ENCODE results near the gene PURA.

PURA gene

DNA sequence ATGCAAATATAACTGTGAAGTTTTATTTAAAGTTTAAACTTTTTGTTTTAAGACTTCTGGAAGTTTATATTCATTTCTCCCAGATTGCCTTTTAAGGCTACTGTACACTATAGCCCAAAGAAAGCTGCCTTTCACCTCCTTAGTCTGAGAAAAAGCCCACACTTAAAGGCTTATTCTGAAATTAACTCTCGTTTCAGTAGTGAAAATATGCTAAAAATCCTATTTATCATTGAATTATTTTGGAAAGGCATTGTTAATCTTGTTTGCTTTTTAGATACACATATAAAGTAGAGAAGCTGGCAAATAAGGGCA lies 3.3 kb upstream of the PURA start:
- Histone ChIP-seq H3K36me3 (ENCODE audit: insufficient read depth, low read length) (no peaks in the 10 kb centered on the region), H3K27me3 (ENCODE audit: control insufficient read depth in 1 of 2, insufficient read depth in 2 of 2, low read length in 2 of 2) (no peaks in the 10 kb centered on the region), H3K27ac (ENCODE audit: low read depth, low read length) (no peak overlapping the region), H3K4me3 (ENCODE audit: low read depth in 1 of 2, low read length in 2 of 2) (no peak overlapping the region), H3K4me1 (ENCODE audit: insufficient read depth, low read length) (peaks cover 44% of the 10 kb centered on the region), H3K9ac (ENCODE audit: low read length) (no peak overlapping the region), H3K9me3 (ENCODE audit: low read length) (no peaks in the 10 kb centered on the region)

DNA sequence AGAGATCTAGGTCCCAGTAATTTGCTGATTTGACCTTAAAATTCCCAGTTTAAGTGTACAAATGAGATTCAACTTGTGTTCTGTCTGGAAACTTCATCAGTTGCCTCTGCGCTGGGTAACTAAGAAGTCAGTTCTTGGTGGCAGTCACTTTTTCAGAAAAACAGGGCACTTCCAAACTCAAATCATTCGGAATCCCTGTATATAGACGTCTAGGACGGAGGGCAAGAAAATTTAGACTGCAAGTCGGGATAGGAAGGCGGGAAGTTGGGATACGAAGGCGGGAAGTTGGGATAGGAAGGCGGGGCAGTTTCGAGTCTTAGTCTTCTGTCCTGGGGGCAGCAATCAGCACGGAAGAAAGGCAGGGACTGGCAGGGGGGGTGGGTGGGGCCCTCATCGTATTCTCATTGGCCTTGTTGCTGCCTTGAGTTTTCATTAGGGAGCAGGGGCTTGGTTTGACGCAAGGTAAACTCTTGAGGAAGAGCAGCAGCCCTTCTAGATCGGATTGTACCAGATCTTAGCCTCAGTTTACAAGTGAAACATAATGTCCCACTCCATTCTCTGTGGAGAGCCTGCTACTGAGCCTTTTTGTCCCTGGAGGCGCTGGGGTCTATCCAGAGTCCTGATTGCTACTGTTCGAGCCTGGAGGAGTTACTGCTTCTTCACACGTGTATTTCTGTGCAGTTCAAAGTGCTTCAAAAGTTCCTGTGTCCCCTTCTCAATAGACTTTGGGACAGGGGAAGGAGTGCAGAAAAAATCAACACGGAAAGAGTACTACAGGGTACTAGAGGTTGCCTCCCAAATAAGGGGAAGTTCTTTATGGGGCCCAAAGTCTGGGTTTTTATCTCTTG lies 2.7 kb upstream of the PURA start:
- Histone ChIP-seq H3K27ac (ENCODE audit: low read depth, low read length) (no peak overlapping the region), H3K9ac (ENCODE audit: low read length) (no peak overlapping the region), H3K36me3 (ENCODE audit: insufficient read depth, low read length) (no peaks in the 10 kb centered on the region), H3K9me3 (ENCODE audit: low read length) (no peaks in the 10 kb centered on the region), H3K4me3 (ENCODE audit: low read depth in 1 of 2, low read length in 2 of 2) (no peak overlapping the region), H3K4me1 (ENCODE audit: insufficient read depth, low read length) (peaks cover 47% of the 10 kb centered on the region), H3K27me3 (ENCODE audit: control insufficient read depth in 1 of 2, insufficient read depth in 2 of 2, low read length in 2 of 2) (no peaks in the 10 kb centered on the region)

DNA sequence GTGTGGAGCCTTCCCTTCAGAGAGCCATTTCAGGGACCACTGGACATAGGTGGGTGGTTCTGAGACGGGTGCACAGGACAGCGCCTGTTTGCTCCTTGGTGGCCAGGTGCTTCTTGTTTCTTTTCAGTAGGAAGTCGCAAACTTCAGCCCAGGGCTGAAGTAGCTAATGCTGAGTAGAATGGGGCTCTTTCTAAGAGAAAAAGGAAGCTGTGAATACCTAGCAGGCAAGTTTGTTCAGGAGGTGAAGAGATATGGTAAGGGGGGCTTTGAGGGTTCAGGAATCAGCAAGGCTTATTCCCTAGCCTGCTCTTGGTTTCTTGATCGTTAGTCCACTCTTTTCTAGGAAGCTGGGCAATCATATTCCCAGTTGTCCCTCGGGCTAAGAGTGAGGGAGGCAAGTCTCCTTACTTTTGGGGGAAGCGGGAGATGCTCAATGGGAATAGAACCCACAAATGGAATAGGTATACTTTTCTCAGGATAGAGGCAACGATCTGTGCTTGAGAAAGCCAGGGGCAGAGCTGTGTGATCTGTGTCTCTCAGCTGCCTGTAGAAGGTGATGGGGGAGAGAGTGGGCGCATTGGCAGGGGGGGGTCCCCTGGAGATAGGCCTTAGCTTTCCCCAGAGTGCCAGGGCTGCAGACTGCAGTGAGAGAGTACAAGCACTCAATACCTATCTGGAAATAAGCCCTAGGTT lies 1.9 kb upstream of the PURA start:
- peaks cover 47% of the 10 kb centered on the region for H3K4me1 ChIP-seq (ENCODE audit: insufficient read depth, low read length)
- H3K9me3 ChIP-seq (ENCODE audit: low read length) = no peaks in the 10 kb centered on the region
- no peak overlapping the region for H3K9ac ChIP-seq (ENCODE audit: low read length)
- H3K27me3 ChIP-seq (ENCODE audit: control insufficient read depth in 1 of 2, insufficient read depth in 2 of 2, low read length in 2 of 2) = no peaks in the 10 kb centered on the region
- H3K4me3 ChIP-seq (ENCODE audit: low read depth in 1 of 2, low read length in 2 of 2) = no peak overlapping the region
- peak overlapping the region; percentile 14 for H3K27ac ChIP-seq (ENCODE audit: low read depth, low read length)
- H3K36me3 ChIP-seq (ENCODE audit: insufficient read depth, low read length) = no peaks in the 10 kb centered on the region

GRCh38 chr5:140112685-140113179 lies 1.2 kb upstream of the PURA start:
- peaks cover 51% of the 10 kb centered on the region for H3K4me1 ChIP-seq (ENCODE audit: insufficient read depth, low read length)
- no peak overlapping the region for H3K9ac ChIP-seq (ENCODE audit: low read length)
- H3K27me3 ChIP-seq (ENCODE audit: control insufficient read depth in 1 of 2, insufficient read depth in 2 of 2, low read length in 2 of 2) = no peaks in the 10 kb centered on the region
- no peaks in the 10 kb centered on the region for H3K36me3 ChIP-seq (ENCODE audit: insufficient read depth, low read length)
- H3K9me3 ChIP-seq (ENCODE audit: low read length) = no peaks in the 10 kb centered on the region
- H3K27ac ChIP-seq (ENCODE audit: low read depth, low read length) = peak overlapping the region; percentile 84
- H3K4me3 ChIP-seq (ENCODE audit: low read depth in 1 of 2, low read length in 2 of 2) = peak overlapping the region; percentile 72 to 88

GRCh38 chr5:140113180-140113698 lies 670 bp upstream of the PURA start:
- H3K36me3 ChIP-seq (ENCODE audit: insufficient read depth, low read length) = no peaks in the 10 kb centered on the region

GRCh38 chr5:140114341-140115185 lies 654 bp downstream of the PURA start:
- peaks cover 43% of the 10 kb centered on the region for H3K4me1 ChIP-seq (ENCODE audit: insufficient read depth, low read length)
- H3K4me3 ChIP-seq (ENCODE audit: low read depth in 1 of 2, low read length in 2 of 2) = peak overlapping the region; percentile 80 to 88
- H3K36me3 ChIP-seq (ENCODE audit: insufficient read depth, low read length) = no peaks in the 10 kb centered on the region
- peak overlapping the region; percentile 74 for H3K9ac ChIP-seq (ENCODE audit: low read length)
- H3K27ac ChIP-seq (ENCODE audit: low read depth, low read length) = peak overlapping the region; percentile 96
- H3K9me3 ChIP-seq (ENCODE audit: low read length) = no peaks in the 10 kb centered on the region
- H3K27me3 ChIP-seq (ENCODE audit: control insufficient read depth in 1 of 2, insufficient read depth in 2 of 2, low read length in 2 of 2) = no peaks in the 10 kb centered on the region

More at GRCh38 chr5:140113180-140113698, 670 bp upstream of the PURA start:
- Histone ChIP-seq H3K27ac (ENCODE audit: low read depth, low read length) (peak overlapping the region; percentile 84), H3K4me3 (ENCODE audit: low read depth in 1 of 2, low read length in 2 of 2) (peak overlapping the region; percentile 72 to 88), H3K4me1 (ENCODE audit: insufficient read depth, low read length) (peaks cover 55% of the 10 kb centered on the region), H3K27me3 (ENCODE audit: control insufficient read depth in 1 of 2, insufficient read depth in 2 of 2, low read length in 2 of 2) (no peaks in the 10 kb centered on the region), H3K9ac (ENCODE audit: low read length) (peak overlapping the region; percentile 69), H3K9me3 (ENCODE audit: low read length) (no peaks in the 10 kb centered on the region)

- H3K9ac ChIP-seq (ENCODE audit: low read length) = peak overlapping the region; percentile 74
- H3K9me3 ChIP-seq (ENCODE audit: low read length) = no peaks in the 10 kb centered on the region
- H3K27me3 ChIP-seq (ENCODE audit: control insufficient read depth in 1 of 2, insufficient read depth in 2 of 2, low read length in 2 of 2) = no peaks in the 10 kb centered on the region
- H3K27ac ChIP-seq (ENCODE audit: low read depth, low read length) = no peak overlapping the region
- H3K4me3 ChIP-seq (ENCODE audit: low read depth in 1 of 2, low read length in 2 of 2) = peak overlapping the region; percentile 80 to 88
- peaks cover 37% of the 10 kb centered on the region for H3K4me1 ChIP-seq (ENCODE audit: insufficient read depth, low read length)
- H3K36me3 ChIP-seq (ENCODE audit: insufficient read depth, low read length) = no peaks in the 10 kb centered on the region
Measured at GRCh38 chr5:140115186-140115500, 1.2 kb downstream of the PURA start.

GRCh38 chr5:140116716-140117115 lies 2.8 kb downstream of the PURA start:
- peaks cover 37% of the 10 kb centered on the region for H3K4me1 ChIP-seq (ENCODE audit: insufficient read depth, low read length)
- H3K36me3 ChIP-seq (ENCODE audit: insufficient read depth, low read length) = no peaks in the 10 kb centered on the region
- no peaks in the 10 kb centered on the region for H3K9me3 ChIP-seq (ENCODE audit: low read length)
- peak overlapping the region in 1 of 2 donors; percentile 2 for H3K4me3 ChIP-seq (ENCODE audit: low read depth in 1 of 2, low read length in 2 of 2)
- no peaks in the 10 kb centered on the region for H3K27me3 ChIP-seq (ENCODE audit: control insufficient read depth in 1 of 2, insufficient read depth in 2 of 2, low read length in 2 of 2)
- H3K9ac ChIP-seq (ENCODE audit: low read length) = no peak overlapping the region
- H3K27ac ChIP-seq (ENCODE audit: low read depth, low read length) = no peak overlapping the region

DNA sequence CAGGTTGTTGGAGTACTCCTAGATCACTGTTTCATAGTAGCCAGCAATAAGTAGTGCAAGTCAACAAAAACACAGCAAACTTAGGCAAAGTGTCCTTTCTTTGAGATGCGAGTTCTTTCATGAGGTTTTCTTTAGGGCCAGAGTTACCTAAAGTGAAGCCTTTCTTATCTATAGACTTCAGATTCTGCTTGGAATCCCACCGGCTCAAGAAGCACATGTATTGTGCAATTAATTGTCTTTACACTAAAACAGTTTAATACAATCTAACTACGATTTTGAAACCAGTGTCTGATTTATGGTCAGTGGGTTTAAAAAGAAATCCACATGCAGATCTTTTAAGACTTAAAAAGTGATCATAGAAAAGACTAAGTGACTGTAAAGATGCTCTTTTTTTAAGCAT lies 3.6 kb downstream of the PURA start:
- H3K36me3 ChIP-seq (ENCODE audit: insufficient read depth, low read length) = no peaks in the 10 kb centered on the region
- no peaks in the 10 kb centered on the region for H3K9me3 ChIP-seq (ENCODE audit: low read length)
- H3K27ac ChIP-seq (ENCODE audit: low read depth, low read length) = no peak overlapping the region
- H3K27me3 ChIP-seq (ENCODE audit: control insufficient read depth in 1 of 2, insufficient read depth in 2 of 2, low read length in 2 of 2) = no peaks in the 10 kb centered on the region
- peaks cover 32% of the 10 kb centered on the region for H3K4me1 ChIP-seq (ENCODE audit: insufficient read depth, low read length)
- H3K4me3 ChIP-seq (ENCODE audit: low read depth in 1 of 2, low read length in 2 of 2) = peak overlapping the region in 1 of 2 donors; percentile 2
- no peak overlapping the region for H3K9ac ChIP-seq (ENCODE audit: low read length)

DNA sequence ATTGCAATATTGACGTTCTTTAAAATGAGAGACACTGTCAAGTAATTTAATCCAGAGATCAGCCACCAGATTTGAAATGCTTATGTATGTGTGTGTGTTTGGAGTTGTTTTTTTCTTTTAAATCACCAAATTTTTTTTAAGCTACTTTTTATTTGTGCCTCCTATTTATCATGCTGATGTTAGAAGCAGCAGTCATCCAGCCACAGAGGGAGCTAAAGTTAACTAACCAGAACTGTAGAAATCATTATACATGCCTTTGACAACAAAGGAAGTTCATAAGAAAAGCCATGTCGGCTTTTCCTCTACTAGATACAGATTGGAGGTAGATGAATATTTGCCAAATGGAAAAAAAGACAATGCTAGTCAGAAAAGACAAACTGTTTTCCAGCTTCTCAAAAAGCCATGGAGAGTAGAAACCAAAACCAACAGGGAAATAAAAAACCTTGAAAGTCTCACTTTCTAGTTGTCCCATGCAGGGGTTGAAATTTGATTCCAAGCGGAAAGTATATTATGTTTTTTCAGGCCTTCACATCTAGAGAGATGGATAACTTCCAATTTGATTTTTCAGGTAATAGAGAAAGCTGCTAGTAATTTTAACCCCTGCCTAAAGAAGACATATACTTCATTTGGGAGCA lies 4.5 kb downstream of the PURA start:
- Histone ChIP-seq H3K9me3 (ENCODE audit: low read length) (no peaks in the 10 kb centered on the region), H3K4me1 (ENCODE audit: insufficient read depth, low read length) (peaks cover 28% of the 10 kb centered on the region), H3K36me3 (ENCODE audit: insufficient read depth, low read length) (no peaks in the 10 kb centered on the region), H3K9ac (ENCODE audit: low read length) (no peak overlapping the region), H3K4me3 (ENCODE audit: low read depth in 1 of 2, low read length in 2 of 2) (no peak overlapping the region), H3K27me3 (ENCODE audit: control insufficient read depth in 1 of 2, insufficient read depth in 2 of 2, low read length in 2 of 2) (no peaks in the 10 kb centered on the region), H3K27ac (ENCODE audit: low read depth, low read length) (no peak overlapping the region)

DNA sequence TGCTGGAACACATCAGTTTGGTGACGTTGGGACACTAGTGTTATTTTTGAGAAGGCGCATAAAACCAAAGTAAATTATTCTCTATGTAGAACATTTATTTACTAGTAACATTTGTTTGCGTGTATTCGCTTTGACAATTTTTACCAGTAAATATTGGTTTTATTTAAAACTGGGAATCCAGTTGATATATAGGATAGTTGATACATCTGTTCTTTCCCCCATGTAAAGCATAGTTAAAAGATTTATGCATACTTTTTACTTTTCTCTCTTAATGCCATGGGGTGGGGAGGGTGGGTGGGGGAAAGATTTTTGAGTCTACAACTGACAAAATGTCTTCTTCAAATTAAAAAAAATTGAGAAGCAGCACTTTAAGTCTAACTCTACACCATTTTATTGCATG lies 11.7 kb downstream of the PURA start, which contains the start of gene IGIP:
Gene IGIP (plus strand): TSS at position 301 of the 400 bp plus-strand sequence. CDS start 2,540 bp downstream, outside the sequence.
- no peak within 1 kb of the TSS for H3K4me3 ChIP-seq (ENCODE audit: low read depth in 1 of 2, low read length in 2 of 2)
- H3K36me3 ChIP-seq (ENCODE audit: insufficient read depth, low read length) = no peaks in the 10 kb centered on the region
- H3K9me3 ChIP-seq (ENCODE audit: low read length) = no peaks in the 10 kb centered on the region
- H3K4me1 ChIP-seq (ENCODE audit: insufficient read depth, low read length) = peaks cover 3% of the 10 kb centered on the region
- no peak within 1 kb of the TSS for H3K27ac ChIP-seq (ENCODE audit: low read depth, low read length)
- H3K9ac ChIP-seq (ENCODE audit: low read length) = no peak within 1 kb of the TSS
- H3K27me3 ChIP-seq (ENCODE audit: control insufficient read depth in 1 of 2, insufficient read depth in 2 of 2, low read length in 2 of 2) = no peaks in the 10 kb centered on the region
